AG04449 (cell line): Measurements from ENCODE around the gene TARS3.

Source experiments
- CTCF ChIA-PET: fragments of 350-600 bp; formaldehyde crosslinking; extraction: SDS; loops from one replicate; lab custom pipeline; 2021; ENCODE audit warnings: antibody characterized with exemption; lab: Yijun Ruan, JAX
- POLR2A ChIA-PET: fragments of 400-600, 350-600 bp; formaldehyde crosslinking; extraction: SDS; loops from one replicate; lab custom pipeline; 2020; ENCODE audit warnings: antibody characterized with exemption, inconsistent platforms; lab: Yijun Ruan, JAX
- DNase-seq: peaks from one replicate; pipeline ENCODE4 v3.0.0-alpha.2; 2010; ENCODE audit warnings: low read depth, low spot score
- H3K4me3 ChIP-seq: 2 replicates; pipeline ENCODE4 v1.5.1; 2011; ENCODE audit warnings: low read depth, mild to moderate bottlenecking, control low read depth, low read length
- TF ChIP-seq, protein P1 (sequence below): IDR thresholded peaks from one replicate; pipeline ENCODE4 v1.5.1; 2011; ENCODE audit warnings: mild to moderate bottlenecking, moderate library complexity, low read length, control low read depth, inconsistent platforms; ENCODE audit not compliant: insufficient read depth; ENCODE audit errors: missing control alignments

Gene TARS3

DNA sequence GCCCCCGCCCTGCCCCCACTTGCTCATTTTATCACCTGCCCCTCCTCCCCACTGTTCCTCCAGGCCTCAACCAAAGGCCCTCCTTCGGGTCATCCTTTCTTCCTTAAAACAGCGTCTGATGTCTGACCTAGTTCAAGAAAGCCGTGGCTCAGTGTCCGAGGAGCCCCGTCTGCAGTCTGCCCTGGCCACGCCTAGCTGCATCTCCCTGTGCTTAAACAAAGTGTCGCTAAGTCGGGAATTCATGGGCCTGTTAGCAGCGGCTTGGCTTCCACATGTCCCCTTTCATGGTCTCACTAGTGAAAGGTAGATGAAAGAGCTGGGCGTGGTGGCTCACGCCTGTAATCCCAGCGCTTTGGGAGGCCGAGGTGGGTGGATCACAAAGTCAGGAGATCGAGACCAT lies 113.3 kb downstream of the TARS3 start:
- TF ChIP-seq, protein P1, sequence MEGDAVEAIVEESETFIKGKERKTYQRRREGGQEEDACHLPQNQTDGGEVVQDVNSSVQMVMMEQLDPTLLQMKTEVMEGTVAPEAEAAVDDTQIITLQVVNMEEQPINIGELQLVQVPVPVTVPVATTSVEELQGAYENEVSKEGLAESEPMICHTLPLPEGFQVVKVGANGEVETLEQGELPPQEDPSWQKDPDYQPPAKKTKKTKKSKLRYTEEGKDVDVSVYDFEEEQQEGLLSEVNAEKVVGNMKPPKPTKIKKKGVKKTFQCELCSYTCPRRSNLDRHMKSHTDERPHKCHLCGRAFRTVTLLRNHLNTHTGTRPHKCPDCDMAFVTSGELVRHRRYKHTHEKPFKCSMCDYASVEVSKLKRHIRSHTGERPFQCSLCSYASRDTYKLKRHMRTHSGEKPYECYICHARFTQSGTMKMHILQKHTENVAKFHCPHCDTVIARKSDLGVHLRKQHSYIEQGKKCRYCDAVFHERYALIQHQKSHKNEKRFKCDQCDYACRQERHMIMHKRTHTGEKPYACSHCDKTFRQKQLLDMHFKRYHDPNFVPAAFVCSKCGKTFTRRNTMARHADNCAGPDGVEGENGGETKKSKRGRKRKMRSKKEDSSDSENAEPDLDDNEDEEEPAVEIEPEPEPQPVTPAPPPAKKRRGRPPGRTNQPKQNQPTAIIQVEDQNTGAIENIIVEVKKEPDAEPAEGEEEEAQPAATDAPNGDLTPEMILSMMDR: no peak
- no peak overlapping the region for H3K4me3 ChIP-seq
- ChIA-PET CTCF (no interaction called here), POLR2A (no interaction called here)
- no peak for DNase-seq

DNA sequence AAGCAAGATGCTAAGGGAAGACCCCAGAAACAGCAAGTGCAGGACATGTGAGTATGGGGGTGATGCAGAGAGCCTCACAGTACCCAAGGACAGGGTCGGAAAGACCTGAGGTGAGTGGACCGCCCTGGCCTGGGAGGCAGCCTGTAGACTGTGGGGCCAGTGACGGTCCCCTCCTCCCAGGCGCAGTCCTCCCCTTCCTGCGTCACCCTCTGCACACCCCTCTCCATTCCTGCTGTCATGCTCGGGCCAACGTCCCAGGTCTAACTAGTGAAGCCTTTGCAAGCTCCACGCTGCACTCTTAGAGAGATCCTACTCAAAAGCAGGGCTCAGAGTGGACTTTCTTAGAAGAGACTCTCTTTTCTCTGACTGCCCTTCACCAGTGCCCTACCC lies 113.7 kb downstream of the TARS3 start:
- POLR2A ChIA-PET: no interaction called here
- TF ChIP-seq, protein P1: no peak
- CTCF ChIA-PET: no interaction called here
- H3K4me3 ChIP-seq: no peak overlapping the region
- no peak for DNase-seq

DNA sequence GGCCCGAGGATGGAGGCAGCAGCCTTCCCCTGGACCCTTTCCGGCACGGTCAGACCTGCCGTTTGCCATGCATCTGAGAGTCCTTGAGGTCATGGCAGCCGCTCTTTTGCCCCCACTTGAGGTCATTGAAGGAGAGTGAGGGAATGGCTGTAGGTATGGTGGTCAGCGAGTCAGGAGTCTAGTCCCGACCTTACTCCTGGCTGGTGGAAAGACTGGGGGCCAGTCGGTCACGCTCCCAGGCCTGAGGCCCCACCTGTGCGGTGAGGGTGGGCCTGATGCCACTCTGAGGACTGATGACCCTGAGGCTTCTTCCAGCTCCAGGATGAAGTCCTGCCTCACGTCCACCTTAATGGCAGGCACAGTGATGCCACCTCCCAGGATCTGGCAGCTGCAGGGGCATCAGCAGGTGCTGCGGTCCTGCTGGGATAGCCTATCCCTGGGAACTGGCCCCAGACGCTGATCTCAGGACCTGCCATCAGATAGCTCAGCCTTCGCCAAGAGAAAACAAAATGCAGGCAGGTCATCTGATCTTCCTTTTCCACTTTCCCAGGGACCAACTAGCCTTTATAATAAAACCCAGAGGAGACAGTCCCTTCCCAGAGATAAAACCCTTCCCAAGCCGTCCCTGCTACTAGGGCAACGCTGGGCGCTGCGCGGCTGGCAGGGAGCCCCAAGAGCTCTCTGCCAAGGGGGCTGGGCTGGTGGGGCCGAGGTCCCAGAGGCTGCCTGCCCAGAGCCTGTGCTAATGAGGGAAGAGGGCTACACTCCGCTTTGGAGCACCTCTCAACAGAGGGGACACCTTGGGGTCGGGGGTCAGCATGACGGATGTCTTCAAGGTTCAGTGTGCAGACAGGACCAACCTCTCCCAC lies 114.3 kb downstream of the TARS3 start:
- ChIA-PET CTCF (no interaction called here), POLR2A (no interaction called here)
- TF ChIP-seq, protein P1: no peak
- no peak for DNase-seq
- no peak overlapping the region for H3K4me3 ChIP-seq

DNA sequence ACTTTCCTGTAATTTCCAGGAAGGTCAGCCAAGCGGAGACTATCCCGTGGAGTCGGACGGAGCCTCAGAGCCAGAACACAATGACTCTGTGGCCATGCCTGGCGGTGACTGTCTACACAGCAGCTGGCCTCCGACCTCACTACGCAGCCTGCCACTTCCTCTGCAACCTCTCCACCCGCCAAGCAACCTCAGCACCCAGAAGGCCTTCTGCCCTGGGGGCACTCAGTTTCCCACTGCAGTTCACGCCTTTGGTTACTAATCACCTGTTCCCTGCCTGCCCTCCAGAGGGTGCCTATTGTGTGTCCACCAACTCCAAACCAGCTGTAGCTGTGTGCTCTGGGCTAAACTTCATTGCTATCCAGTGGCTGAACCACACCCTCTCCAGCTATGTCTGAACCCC lies 116.1 kb downstream of the TARS3 start:
- CTCF ChIA-PET: interaction anchor here (1.9 kb wide), 1 partner anchor 33 kb away, joined by 6 read pairs; no protein-coding TSS in a partner anchor
- POLR2A ChIA-PET: no interaction called here
- TF ChIP-seq, protein P1: no peak
- no peak overlapping the region for H3K4me3 ChIP-seq
- DNase-seq: no peak

DNA sequence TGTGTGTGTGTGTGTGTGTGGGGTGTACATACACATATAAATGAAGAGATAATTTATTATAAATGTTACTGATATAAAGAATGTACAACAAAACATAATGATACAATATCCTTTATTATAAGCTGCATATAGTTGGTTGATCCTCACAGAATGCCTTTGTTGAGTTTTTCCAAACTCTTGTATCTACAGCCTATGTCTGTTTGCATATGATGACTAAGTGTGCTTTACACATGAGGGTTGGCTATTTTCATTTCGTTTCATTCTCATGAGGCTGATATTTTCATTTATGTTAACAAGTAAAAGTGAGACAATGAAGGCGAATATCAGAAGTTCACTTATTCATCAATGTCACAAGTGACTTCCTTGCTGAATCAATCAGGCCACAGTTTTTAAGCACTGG lies 117.2 kb downstream of the TARS3 start:
- CTCF ChIA-PET: interaction anchor here (1.9 kb wide), 1 partner anchor 34 kb away, joined by 6 read pairs; no protein-coding TSS in a partner anchor
- TF ChIP-seq, protein P1: no peak
- H3K4me3 ChIP-seq: no peak overlapping the region
- DNase-seq: no peak
- POLR2A ChIA-PET: no interaction called here

DNA sequence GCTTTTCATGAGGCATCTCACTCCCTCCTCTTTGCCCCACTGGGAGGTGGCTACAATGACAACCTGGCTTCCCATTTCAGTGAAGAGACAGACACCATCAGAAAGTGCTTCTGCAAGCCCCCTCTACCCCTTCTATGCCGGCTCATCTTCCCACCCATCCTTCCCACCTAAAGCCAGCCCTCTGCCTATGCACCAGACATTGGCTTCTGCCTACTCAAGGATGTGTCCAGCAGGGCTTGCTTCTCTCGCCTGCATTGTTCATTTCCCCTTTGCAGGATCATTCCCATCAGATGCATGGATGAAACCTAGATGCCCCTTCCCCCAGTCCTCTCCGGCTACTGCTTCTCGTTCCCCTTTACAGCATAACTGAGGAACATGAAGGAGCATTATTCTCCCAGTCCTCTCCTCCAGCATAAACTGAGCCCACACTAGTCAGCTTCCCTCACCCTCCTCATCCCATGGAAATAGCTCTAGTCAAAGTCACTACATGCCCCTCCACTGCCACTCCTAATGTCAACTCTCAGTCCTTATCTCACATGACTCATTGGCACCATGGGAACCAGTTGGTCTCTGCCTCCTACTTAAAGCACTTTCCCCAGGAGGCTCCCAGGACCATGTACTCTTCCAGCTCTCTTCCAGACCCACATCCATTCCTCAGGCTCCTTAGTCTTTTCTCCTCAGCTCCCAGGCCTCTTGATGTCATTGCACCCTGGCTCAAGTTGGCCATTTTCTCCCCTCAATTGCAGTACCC lies 120.0 kb downstream of the TARS3 start:
- ChIA-PET CTCF (interaction anchor here (1.0 kb wide), 1 partner anchor 37 kb away, joined by 3 read pairs; no protein-coding TSS in a partner anchor), POLR2A (no interaction called here)
- TF ChIP-seq, protein P1: no peak
- DNase-seq: no peak
- H3K4me3 ChIP-seq: no peak overlapping the region
